Effector CD8-positive, alpha-beta T cell (primary cell): ENCODE measurements around the gene FCER2.

Source experiments
- DNase-seq: peaks from one replicate; lab custom pipeline; 2025; lab: John Stamatoyannopoulos, UW

The FCER2 gene

GRCh38 chr19:7677669-7678311, 24.1 kb downstream of the FCER2 start:
- DNase-seq = no peak

DNA sequence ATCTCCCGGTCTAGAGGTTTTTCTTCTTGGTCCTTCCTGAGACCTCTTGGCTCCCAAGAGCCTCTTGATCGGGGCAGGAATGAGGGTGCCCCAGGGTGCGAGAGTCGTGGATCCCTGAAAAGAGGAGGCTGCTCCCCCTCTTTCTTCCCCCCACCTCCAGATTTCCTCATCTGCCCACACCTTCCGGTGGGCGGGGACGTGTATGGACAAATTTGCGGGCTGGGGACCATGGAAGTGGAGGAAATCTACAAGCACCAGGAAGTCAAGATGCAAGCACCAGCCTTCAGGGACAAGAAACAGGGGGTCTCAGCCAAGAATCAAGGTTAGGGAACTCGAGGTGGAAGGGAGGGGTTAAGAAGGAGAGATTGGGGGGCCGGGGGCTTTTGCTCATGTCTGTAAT, 25.1 kb downstream of the FCER2 start, which contains the start of gene MCEMP1:
MCEMP1 (plus strand) TSS at position 237 of the 400 bp plus-strand sequence; CDS start at position 268, 31 bp downstream.
- DNase-seq = no peak

DNA sequence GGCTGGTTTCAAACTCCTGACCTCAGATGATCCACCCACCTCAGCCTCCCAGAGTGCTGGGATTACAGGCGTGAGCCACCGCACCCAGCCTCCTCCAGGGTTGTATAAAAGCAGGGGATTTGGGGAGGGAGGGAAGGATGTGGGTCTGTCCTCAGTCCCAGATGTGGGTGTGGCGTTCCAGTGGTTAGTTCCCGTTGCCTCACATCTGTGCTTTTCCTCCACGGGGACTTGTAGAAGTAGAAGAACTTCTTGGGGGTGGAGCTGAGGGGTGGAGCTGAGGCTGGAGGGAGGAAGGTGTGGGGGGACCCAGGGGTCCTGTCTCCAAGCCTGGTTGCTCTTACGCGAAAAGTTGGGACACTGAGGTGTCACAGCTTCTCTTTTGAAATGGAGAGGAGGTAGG, 25.6 kb downstream of the FCER2 start:
- DNase-seq = no peak

GRCh38 chr19:7674010-7675005, 27.6 kb downstream of the FCER2 start:
- DNase-seq = no peak

GRCh38 chr19:7672522-7672921, 29.4 kb downstream of the FCER2 start:
- no peak for DNase-seq

- DNase-seq = no peak
Observed at GRCh38 chr19:7670790-7671189, 31.1 kb downstream of the FCER2 start.

DNA sequence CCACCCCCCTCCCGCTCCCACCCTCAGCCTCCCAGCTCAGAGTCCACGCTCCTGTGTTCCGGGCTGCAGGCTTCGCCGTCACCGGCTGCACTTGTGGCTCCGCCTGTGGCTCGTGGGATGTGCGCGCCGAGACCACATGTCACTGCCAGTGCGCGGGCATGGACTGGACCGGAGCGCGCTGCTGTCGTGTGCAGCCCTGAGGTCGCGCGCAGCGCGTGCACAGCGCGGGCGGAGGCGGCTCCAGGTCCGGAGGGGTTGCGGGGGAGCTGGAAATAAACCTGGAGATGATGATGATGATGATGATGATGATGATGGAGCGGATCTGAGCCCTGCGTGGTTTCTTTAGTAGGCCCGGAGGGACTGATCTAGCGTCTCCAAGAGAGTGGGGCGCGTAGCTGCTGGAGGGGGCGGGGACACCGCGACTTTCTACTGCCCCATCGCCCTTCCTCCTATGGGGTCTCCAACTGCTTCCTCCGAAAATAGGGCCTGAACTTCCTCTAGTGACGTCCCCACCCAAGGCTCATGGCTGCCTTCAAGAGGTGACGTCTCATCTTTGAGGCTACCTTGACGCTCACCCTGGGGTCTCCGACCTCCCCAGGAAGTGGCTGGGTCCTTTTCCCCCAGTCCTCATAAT, 31.7 kb downstream of the FCER2 start:
- no peak for DNase-seq

DNA sequence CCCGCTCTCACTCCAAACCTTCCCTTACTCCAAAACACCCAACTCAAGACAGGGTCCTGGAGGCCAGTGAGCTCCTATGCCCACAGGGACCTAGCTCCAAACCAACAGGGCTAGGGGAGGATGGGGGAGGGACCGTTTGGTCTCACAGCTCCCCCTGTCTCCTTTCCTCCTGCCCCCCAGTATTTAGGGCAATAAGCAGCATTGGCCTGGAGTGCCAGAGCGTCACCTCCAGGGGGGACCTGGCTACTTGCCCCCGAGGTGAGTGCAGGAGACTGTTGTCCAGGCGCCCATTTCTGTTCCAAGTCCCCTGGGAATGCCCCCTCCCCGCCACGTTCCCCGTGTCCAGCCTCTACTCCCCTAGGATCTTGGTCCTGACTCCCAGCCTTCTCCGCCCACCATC, 32.3 kb downstream of the FCER2 start:
- DNase-seq = no peak

DNA sequence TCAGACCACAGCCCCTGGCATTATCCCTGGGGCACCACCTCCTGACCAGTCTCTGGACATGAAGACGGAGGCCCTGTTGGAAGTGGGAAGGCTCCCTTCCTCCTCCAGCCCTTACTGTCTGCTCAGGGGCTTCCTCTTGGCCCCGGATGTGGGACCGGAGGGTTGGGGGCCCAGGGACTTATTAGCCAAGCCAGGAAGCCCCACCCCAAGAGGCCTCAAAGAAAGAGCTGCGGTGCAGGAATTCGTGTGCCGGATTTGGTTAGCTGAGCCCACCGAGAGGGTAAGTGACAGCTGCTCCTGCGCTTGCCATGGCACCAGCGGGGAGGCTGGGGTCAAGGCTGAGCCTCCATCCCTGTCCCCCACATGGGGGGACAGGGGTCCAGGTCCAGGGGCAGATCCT, 33.1 kb downstream of the FCER2 start, which contains the start of gene RETN:
RETN (plus strand) TSS at position 208 of the 400 bp plus-strand sequence. CDS start 278 bp downstream, outside the sequence.
- no peak for DNase-seq

GRCh38 chr19:7665076-7665475, 36.9 kb downstream of the FCER2 start:
- DNase-seq = no peak

- DNase-seq = no peak
Observed at GRCh38 chr19:7663706-7664105, 38.2 kb downstream of the FCER2 start.

DNA sequence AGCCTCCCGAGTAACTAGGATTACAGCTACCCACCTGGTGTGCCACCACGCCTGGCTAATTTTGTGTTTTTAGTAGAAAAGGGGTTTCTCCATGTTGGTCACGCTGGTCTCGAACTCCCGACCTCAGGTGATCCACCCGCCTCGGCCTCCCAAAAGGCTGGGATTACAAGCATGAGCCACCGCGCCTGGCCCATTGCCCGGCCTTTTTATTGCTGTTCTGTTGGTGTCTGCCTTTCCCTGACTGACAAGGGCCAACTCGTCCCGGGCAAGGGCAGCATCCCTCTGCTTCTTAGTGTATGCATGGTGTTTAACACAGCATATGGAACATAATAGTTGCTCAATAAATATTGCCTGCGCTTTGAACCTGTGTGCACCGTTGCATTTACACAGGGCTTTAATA, 39.3 kb downstream of the FCER2 start:
- no peak for DNase-seq

- DNase-seq = no peak
Observed at GRCh38 chr19:7661744-7662538, 40.0 kb downstream of the FCER2 start.

- DNase-seq = no peak
Observed at GRCh38 chr19:7658219-7658686, 43.7 kb downstream of the FCER2 start.

- no peak for DNase-seq
Observed at GRCh38 chr19:7657131-7657751, 44.7 kb downstream of the FCER2 start.

DNA sequence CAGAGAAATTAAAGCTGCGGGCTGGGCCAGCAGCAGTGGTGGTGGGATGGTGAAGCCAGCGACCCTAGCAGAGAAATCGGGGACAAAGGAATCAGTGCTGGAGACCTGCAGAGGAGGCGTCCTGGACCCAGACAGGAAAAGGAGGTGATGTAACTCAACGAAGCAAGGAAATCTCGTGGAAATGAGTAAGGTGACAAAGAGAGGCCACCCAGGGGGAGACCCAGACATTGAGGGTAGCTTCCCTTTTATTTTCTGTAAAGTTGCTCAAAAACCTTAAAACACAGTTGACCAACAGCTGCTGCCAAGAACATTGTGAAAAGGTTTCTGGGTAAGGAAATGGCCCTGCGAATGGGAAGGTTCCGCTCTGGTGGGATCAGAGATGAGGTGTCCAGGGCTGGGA, 46.4 kb downstream of the FCER2 start:
- DNase-seq = no peak

GRCh38 chr19:7654401-7654800, 47.5 kb downstream of the FCER2 start:
- DNase-seq = no peak

GRCh38 chr19:7652061-7652641, 49.8 kb downstream of the FCER2 start:
- peak; percentile 86 for DNase-seq

DNA sequence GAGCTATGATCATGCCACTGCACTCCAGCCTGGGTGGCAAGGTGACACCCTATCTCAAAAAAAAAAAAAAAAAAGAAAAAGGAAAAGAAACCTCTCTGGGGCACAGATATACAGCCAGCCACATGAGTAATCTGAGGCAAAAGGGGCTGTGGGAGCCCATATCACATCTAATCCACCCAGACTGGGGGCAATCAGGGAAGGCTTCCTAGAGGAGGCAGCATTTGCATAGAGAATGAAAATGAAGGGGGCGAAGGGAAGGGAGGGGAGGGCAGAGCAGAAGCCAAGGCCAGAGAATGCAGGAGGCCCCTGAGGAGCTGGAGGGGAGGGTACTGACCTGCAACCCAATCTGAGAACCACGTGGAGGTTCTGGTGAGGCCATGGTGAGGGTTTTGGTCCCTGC, 51.8 kb downstream of the FCER2 start:
- no peak for DNase-seq

GRCh38 chr19:7648265-7649014, 53.5 kb downstream of the FCER2 start:
- no peak for DNase-seq
